Keratinocyte (primary cell): ENCODE results near the gene HAUS1. TPM values are rescaled to one million over a fixed set of nuclear protein-coding genes. Genes with fewer than 3 reads are reported as not detected.

Experiments
- DNase-seq: peaks from one replicate; pipeline ENCODE4 v3.0.0-alpha.2; 2011; ENCODE audit warnings: low read depth, missing footprints, low spot score
- FAIRE-seq: peaks from 2 replicates; lab custom pipeline; 2011; peaks lifted over from hg19 to GRCh38; lab: Jason Lieb, UNC
- H2AFZ ChIP-seq: 2 replicates; pipeline ENCODE4 v1.6.0; 2012; ENCODE audit warnings: low read length, control low read depth, inconsistent platforms; ENCODE audit not compliant: control insufficient read depth
- H3K27ac ChIP-seq: 2 replicates; pipeline ENCODE4 v1.5.1; 2011; ENCODE audit warnings: low read length; ENCODE audit not compliant: control insufficient read depth, insufficient read depth
- H3K27me3 ChIP-seq: 3 replicates; pipeline ENCODE4 v1.6.0; 2011; ENCODE audit warnings: low read length; ENCODE audit not compliant: control insufficient read depth, insufficient read depth; ENCODE audit errors: extremely low read depth
- H3K36me3 ChIP-seq, 2 experiments: 2 replicates in 1 of 2; 3 replicates in 1 of 2; pipeline ENCODE4 v1.5.1; 2011; ENCODE audit warnings: low read length in 2 of 2, mild to moderate bottlenecking in 1 of 2; ENCODE audit not compliant: control insufficient read depth in 2 of 2, insufficient read depth in 2 of 2; ENCODE audit errors: extremely low read depth in 1 of 2
- H3K4me1 ChIP-seq: 3 replicates; pipeline ENCODE4 v1.5.1; 2011; ENCODE audit warnings: low read length; ENCODE audit not compliant: control insufficient read depth, insufficient read depth; ENCODE audit errors: extremely low read depth
- H3K4me2 ChIP-seq: 3 replicates; pipeline ENCODE4 v1.6.0; 2011; ENCODE audit warnings: low read depth, low read length; ENCODE audit not compliant: control insufficient read depth, insufficient read depth; ENCODE audit errors: extremely low read depth
- H3K4me3 ChIP-seq, 3 experiments: fragments of 200-600 bp in 1 of 3; sonication (generic) in 1 of 3; 2 replicates in 2 of 3; 3 replicates in 1 of 3; pipeline ENCODE4 v1.5.1; 2011 to 2016; ENCODE audit warnings: low read length in 3 of 3, mild to moderate bottlenecking in 3 of 3, control low read depth in 2 of 3, inconsistent platforms in 1 of 3, low read depth in 1 of 3, mixed read lengths in 1 of 3, mixed run types in 1 of 3, moderate library complexity in 1 of 3; ENCODE audit not compliant: control insufficient read depth in 2 of 3, insufficient read depth in 2 of 3; ENCODE audit errors: extremely low read depth in 1 of 3
- H3K79me2 ChIP-seq: 2 replicates; pipeline ENCODE4 v1.6.0; 2012; ENCODE audit warnings: low read length; ENCODE audit not compliant: control insufficient read depth, insufficient read depth
- H3K9ac ChIP-seq: 3 replicates; pipeline ENCODE4 v1.6.0; 2011; ENCODE audit warnings: low read length; ENCODE audit not compliant: control insufficient read depth, insufficient read depth; ENCODE audit errors: extremely low read depth
- H3K9me1 ChIP-seq: 3 replicates; pipeline ENCODE4 v1.6.0; 2011; ENCODE audit warnings: low read length; ENCODE audit not compliant: control insufficient read depth, insufficient read depth; ENCODE audit errors: extremely low read depth
- H3K9me3 ChIP-seq: 2 replicates; pipeline ENCODE4 v1.5.1; 2012; ENCODE audit warnings: low read depth, low read length; ENCODE audit not compliant: control insufficient read depth
- H4K20me1 ChIP-seq: 3 replicates; pipeline ENCODE4 v1.6.0; 2011; ENCODE audit warnings: low read length; ENCODE audit not compliant: control insufficient read depth, insufficient read depth; ENCODE audit errors: extremely low read depth
- CTCF ChIP-seq, 3 experiments: IDR thresholded peaks in 1 of 3; conservative IDR thresholded peaks in 1 of 3; optimal IDR thresholded peaks in 1 of 3; 2 replicates in 2 of 3; 3 replicates in 1 of 3; pipeline versions ENCODE3 to v1.5.1; 2011; ENCODE audit warnings: low read length in 3 of 3, mild to moderate bottlenecking in 3 of 3, moderate library complexity in 2 of 3, control low read depth in 1 of 3, inconsistent platforms in 1 of 3; ENCODE audit not compliant: insufficient read depth in 2 of 3; ENCODE audit errors: extremely low read depth in 1 of 3
- EZH2 ChIP-seq: IDR thresholded peaks from one replicate; pipeline ENCODE4 v1.6.1; 2012; ENCODE audit warnings: inconsistent platforms, mild to moderate bottlenecking, low read length, moderate library complexity
- dilution Hi-C: fragments of 300-500 bp; cut with MboI; formaldehyde crosslinking; loops from one replicate; pipeline ENCODE4 v1.7.0; 2020; ENCODE audit warnings: low sequenced_read_pairs; ENCODE audit not compliant: extremely low pct_ligation_motif_present
- polyA plus RNA-seq, 5 experiments: library from polyadenylated mRNA; depleted of rRNA in 3 of 5; stranded (reverse) in 3 of 5; stranded (forward) in 1 of 5; unstranded in 1 of 5; fragments of >200 nt; gene quantifications; 1 replicate in 1 of 5; 2 replicates in 3 of 5; 3 replicates in 1 of 5; pipeline versions ENCODE4 v1.2.1 to v1.2.3, GENCODE V29; 2011 to 2012; ENCODE audit warnings: missing spikeins in 2 of 5, low read depth in 1 of 5, low replicate concordance in 1 of 5

Gene HAUS1
- polyA plus RNA-seq, 1 donor (not counting 4 experiments of a cell fraction or from before 2014, with no cell fraction given): 39.5 TPM

DNA sequence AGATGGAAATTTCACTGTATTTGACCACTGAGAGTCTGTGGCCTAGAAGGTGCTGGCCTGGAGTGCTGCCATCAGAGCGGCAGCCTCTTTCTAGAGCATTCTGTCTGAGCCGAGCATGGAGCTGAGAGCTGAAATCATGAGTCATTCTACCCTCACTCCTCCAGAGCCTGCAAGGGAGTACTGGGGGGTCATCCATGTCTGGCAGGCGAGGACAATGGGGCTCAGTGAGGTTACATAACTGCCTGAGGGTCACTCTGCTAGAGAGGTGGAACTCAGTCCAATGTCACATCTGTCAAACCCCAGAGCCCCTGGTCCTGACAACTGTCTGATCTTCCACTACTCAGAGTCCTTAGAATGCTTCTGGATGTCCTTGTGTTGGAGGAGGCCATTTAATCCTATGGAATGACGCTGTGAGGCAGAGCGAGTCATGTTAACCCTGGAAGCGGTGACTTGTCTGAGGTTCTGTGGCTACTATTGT, 65.3 kb downstream of the HAUS1 start:
- H3K9me3 ChIP-seq: no peaks in the 10 kb centered on the region
- TF ChIP-seq EZH2 (no peak), CTCF (optimal IDR thresholded peaks at IDR 0.05 in 1 of 3, IDR thresholded peaks at IDR 0.05 in 1 of 3, conservative IDR thresholded peaks at IDR 0.05 in 1 of 3; ENCODE audit: extremely low read depth in 1 of 3, insufficient read depth in 2 of 3, low read length in 3 of 3) (no peak)
- no peak overlapping the region for H2AFZ ChIP-seq
- no peaks in the 10 kb centered on the region for H3K9me1 ChIP-seq
- H3K27ac ChIP-seq: no peak overlapping the region
- DNase-seq (no peak), FAIRE-seq (peak; percentile 78)
- H3K4me2 ChIP-seq: no peak overlapping the region
- no peaks in the 10 kb centered on the region for H4K20me1 ChIP-seq
- no peaks in the 10 kb centered on the region for H3K36me3 ChIP-seq
- H3K27me3 ChIP-seq: no peaks in the 10 kb centered on the region
- dilution Hi-C loops: no loop called here
- no peak overlapping the region for H3K9ac ChIP-seq
- H3K4me3 ChIP-seq: no peak overlapping the region
- H3K4me1 ChIP-seq: peaks cover 9% of the 10 kb centered on the region
- H3K79me2 ChIP-seq: peaks cover 7% of the 10 kb centered on the region

DNA sequence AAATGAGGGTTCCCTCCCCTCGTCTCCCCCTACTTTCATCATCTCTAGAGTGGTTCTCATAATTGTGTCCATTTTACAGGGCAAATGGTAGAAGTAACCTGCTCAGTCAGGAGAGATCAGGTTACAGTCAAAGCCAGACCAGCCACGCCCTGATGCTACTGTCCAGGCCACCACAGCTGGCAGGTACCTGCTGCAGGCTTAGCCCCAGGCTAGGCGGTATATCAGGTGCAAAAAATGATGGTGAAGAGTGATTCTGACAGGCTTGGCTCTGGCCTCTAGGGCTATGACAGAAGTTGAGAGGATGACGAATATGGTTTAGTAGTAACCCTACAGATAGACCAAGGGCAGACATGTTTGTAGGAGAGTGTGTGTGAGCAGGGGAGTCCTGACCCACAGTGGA, 67.1 kb downstream of the HAUS1 start:
- no peak for DNase-seq
- H3K9me3 ChIP-seq: no peaks in the 10 kb centered on the region
- dilution Hi-C loops: no loop called here

More for the DNA sequence above, 67.1 kb downstream of the HAUS1 start:
- Histone ChIP-seq H2AFZ (no peak overlapping the region), H3K9me1 (no peaks in the 10 kb centered on the region), H3K27me3 (no peaks in the 10 kb centered on the region), H3K9ac (no peak overlapping the region), H3K4me2 (no peak overlapping the region), H3K4me1 (peaks cover 20% of the 10 kb centered on the region), H3K36me3 (no peaks in the 10 kb centered on the region), H3K27ac (no peak overlapping the region), H3K4me3 (no peak overlapping the region), H3K79me2 (peaks cover 25% of the 10 kb centered on the region), H4K20me1 (no peaks in the 10 kb centered on the region)
- no peak for TF ChIP-seq EZH2
- TF ChIP-seq CTCF (optimal IDR thresholded peaks at IDR 0.05 in 1 of 3, IDR thresholded peaks at IDR 0.05 in 1 of 3, conservative IDR thresholded peaks at IDR 0.05 in 1 of 3; ENCODE audit: extremely low read depth in 1 of 3, insufficient read depth in 2 of 3, low read length in 3 of 3): no peak
- FAIRE-seq: no peak
